Adrenal gland (tissue), 5 donors: ENCODE measurements around the gene ADAMTS9.

Source experiments
- CTCF ChIP-seq, 6 experiments: fragments of 450-650 bp in 4 of 6; fragments of 200-600 bp in 2 of 6; sonication (generic) in 1 of 6; IDR thresholded peaks; 1 replicate in 5 of 6; 2 replicates in 1 of 6; pipeline versions ENCODE4 v1.5.1 to v1.8.0; 2016 to 2021; ENCODE audit warnings: antibody characterized with exemption in 6 of 6, mild to moderate bottlenecking in 2 of 6, moderate library complexity in 1 of 6
- POLR2A ChIP-seq, 2 donors: fragments of 450-650 bp; IDR thresholded peaks; one replicate each; pipeline ENCODE4 v1.6.1; 2017; ENCODE audit warnings: antibody characterized with exemption in 2 of 2, mild to moderate bottlenecking in 2 of 2, moderate library complexity in 1 of 2
- donor health status: DM: no; HTN: no; CAD: no.

- TF ChIP-seq CTCF (IDR thresholded peaks at IDR 0.05) = no peak
- no peak for TF ChIP-seq POLR2A (IDR thresholded peaks at IDR 0.05)
These were observed 151.6 kb downstream of the ADAMTS9 start for GRCh38 chr3:64536166-64536565.
